ENCODE measurements around the gene TRMT44. TPM values are rescaled to one million over a fixed set of nuclear protein-coding genes. Genes with fewer than 3 reads are reported as not detected.

TRMT44 gene
- 6.7 and 9.5 TPM in 2 replicates for total RNA-seq

DNA sequence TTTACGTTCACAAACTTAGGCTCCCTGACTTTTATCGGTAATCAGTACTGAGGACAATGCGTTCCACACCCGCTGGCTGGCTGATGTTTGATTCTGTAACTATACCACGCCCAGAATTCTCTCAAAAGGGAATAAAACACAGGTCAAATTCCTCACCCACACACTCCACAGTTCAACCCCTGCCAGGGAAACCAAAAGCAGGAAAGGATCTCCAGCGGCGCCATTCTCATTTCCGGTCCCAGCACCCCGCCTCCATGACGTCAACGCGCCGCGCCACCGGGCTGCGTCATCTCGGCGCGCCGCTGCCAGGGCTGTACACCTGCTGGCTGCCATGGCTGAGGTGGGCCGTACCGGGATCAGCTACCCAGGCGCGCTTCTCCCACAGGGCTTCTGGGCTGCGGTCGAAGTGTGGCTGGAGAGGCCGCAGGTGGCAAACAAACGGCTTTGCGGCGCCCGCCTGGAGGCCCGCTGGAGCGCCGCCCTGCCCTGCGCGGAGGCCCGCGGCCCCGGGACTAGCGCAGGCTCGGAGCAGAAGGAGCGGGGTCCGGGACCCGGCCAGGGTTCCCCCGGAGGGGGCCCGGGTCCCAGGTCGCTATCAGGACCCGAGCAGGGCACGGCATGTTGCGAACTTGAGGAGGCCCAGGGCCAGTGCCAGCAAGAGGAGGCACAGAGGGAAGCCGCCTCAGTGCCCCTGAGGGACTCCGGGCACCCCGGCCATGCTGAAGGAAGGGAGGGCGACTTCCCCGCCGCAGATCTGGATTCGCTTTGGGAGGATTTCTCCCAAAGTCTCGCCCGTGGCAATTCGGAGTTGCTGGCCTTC is at the start of gene TRMT44, which contains the start of gene ACOX3:
Gene TRMT44, plus strand, starts transcription at position 286 of the 820 bp plus-strand sequence. Its CDS starts 46 bp downstream, at position 332.
Gene ACOX3, minus strand, starts transcription at position 232 of the 820 bp plus-strand sequence. CDS start 24,202 bp downstream, outside the sequence.

Other genes with a start within 250 kb of the TRMT44 start
- 78.8 and 129 TPM in 2 replicates for gene SH3TC1, start 241.5 kb upstream of the TRMT44 start, total RNA-seq
- 1.0 and 2.2 TPM in 2 replicates for gene HTRA3, start 171.0 kb upstream of the TRMT44 start, total RNA-seq
- 21.0 and 21.1 TPM in 2 replicates for gene ACOX3, start 54 bp upstream of the TRMT44 start, total RNA-seq
- not detected in 2 replicates for gene GPR78, start 139.6 kb downstream of the TRMT44 start, total RNA-seq
- not detected in 2 replicates for gene CPZ, start 152.0 kb downstream of the TRMT44 start, total RNA-seq